B cell (primary cell): Measurements from ENCODE around the gene ZNF408. TPM values are rescaled to one million over a fixed set of nuclear protein-coding genes. Genes with fewer than 3 reads are reported as not detected.

Source experiments
- ATAC-seq: fragments of 200-7000 bp; cut with Tn5 transposase; one replicate; pipeline ENCODE4 v1.10.0; 2021; ENCODE audit warnings: low read depth, mild to moderate bottlenecking, moderate number of reproducible peaks, moderate library complexity
- CTCF ChIA-PET: fragments of 350-600 bp; sonication (Branson Sonifier 250); formaldehyde crosslinking; loops from one replicate; lab custom pipeline; 2021; ENCODE audit warnings: antibody characterized with exemption, inconsistent platforms; lab: Charles Lee
- POLR2A ChIA-PET: fragments of 350-600 bp; sonication (Branson Sonifier 250); formaldehyde crosslinking; loops from one replicate; lab custom pipeline; 2021; ENCODE audit warnings: antibody characterized with exemption; lab: Charles Lee
- DNase-seq: peaks from one replicate; pipeline ENCODE4 v3.0.0; 2013
- H2AFZ ChIP-seq: 2 replicates; pipeline ENCODE4 v1.6.1; 2012; ENCODE audit warnings: mild to moderate bottlenecking, low read depth, low read length; ENCODE audit not compliant: insufficient read depth, poor library complexity, severe bottlenecking
- H3K27ac ChIP-seq, 2 donors: 1 replicate in 1 of 2; 2 replicates in 1 of 2; pipeline ENCODE4 v1.5.1; 2012 to 2013; ENCODE audit warnings: low read length in 2 of 2, mild to moderate bottlenecking in 2 of 2, moderate library complexity in 1 of 2
- H3K27me3 ChIP-seq, 4 experiments: fragments of 200-600 bp in 1 of 4; sonication (generic) in 1 of 4; replicated peaks in 1 of 4; 1 replicate in 2 of 4; 2 replicates in 2 of 4; pipeline versions ENCODE4 v1.6.1 to v1.7.0; 2013 to 2016; ENCODE audit warnings: low read length in 3 of 4, mild to moderate bottlenecking in 2 of 4, mixed read lengths in 1 of 4, moderate library complexity in 1 of 4; ENCODE audit not compliant: insufficient read depth in 4 of 4, control insufficient read depth in 3 of 4; ENCODE audit errors: control extremely low read depth in 1 of 4
- H3K36me3 ChIP-seq, 2 experiments: replicated peaks in 1 of 2; 1 replicate in 1 of 2; 2 replicates in 1 of 2; pipeline versions ENCODE4 v1.6.1 to v1.7.1; 2013; ENCODE audit warnings: low read length in 1 of 2; ENCODE audit not compliant: insufficient read depth in 2 of 2, control insufficient read depth in 1 of 2; ENCODE audit errors: control extremely low read depth in 1 of 2, extremely low read depth in 1 of 2
- H3K4me1 ChIP-seq, 2 donors: fragments of 200-600 bp in 1 of 2; sonication (generic) in 1 of 2; 1 replicate in 1 of 2; 2 replicates in 1 of 2; pipeline versions ENCODE4 v1.5.1 to v1.6.1; 2013 to 2017; ENCODE audit warnings: low read length in 2 of 2; ENCODE audit not compliant: control insufficient read depth in 2 of 2, insufficient read depth in 2 of 2
- H3K4me2 ChIP-seq: replicated peaks from 2 replicates; pipeline ENCODE3; 2012; ENCODE audit warnings: mild to moderate bottlenecking, low read depth, low read length; ENCODE audit not compliant: poor library complexity, severe bottlenecking
- H3K4me3 ChIP-seq, 5 experiments: fragments of 200-600 bp in 1 of 5; sonication (generic) in 1 of 5; 1 replicate in 3 of 5; 2 replicates in 2 of 5; pipeline versions ENCODE4 v1.5.1 to v1.7.0; 2011 to 2016; ENCODE audit warnings: low read length in 4 of 5, mild to moderate bottlenecking in 4 of 5, low read depth in 2 of 5, control low read depth in 1 of 5, moderate library complexity in 1 of 5; ENCODE audit not compliant: insufficient read depth in 1 of 5; ENCODE audit errors: control extremely low read depth in 1 of 5, extremely low read depth in 1 of 5
- H3K79me2 ChIP-seq: fragments of 200-600 bp; sonication (generic); one replicate; pipeline ENCODE4 v1.6.0; 2016; ENCODE audit warnings: low read length; ENCODE audit not compliant: control insufficient read depth, insufficient read depth
- H3K9ac ChIP-seq: fragments of 200-600 bp; sonication (generic); 2 replicates; pipeline ENCODE4 v1.6.1; 2017; ENCODE audit warnings: mild to moderate bottlenecking, low read length, moderate library complexity
- H3K9me3 ChIP-seq, 3 donors: one replicate each; pipeline versions ENCODE4 v1.6.1 to v1.7.1; 2013; ENCODE audit warnings: low read length in 2 of 3; ENCODE audit not compliant: control insufficient read depth in 2 of 3, insufficient read depth in 1 of 3; ENCODE audit errors: control extremely low read depth in 1 of 3
- H4K20me1 ChIP-seq: 2 replicates; pipeline ENCODE4 v1.6.0; 2012; ENCODE audit warnings: mild to moderate bottlenecking, low read length; ENCODE audit not compliant: insufficient read depth, control insufficient read depth, poor library complexity, severe bottlenecking
- H3K27ac Mint-ChIP-seq: one replicate; pipeline ENCODE4 v1.8.0; 2021; ENCODE audit warnings: mixed read lengths
- H3K27me3 Mint-ChIP-seq: one replicate; pipeline ENCODE4 v1.8.0; 2021; ENCODE audit warnings: mixed read lengths
- H3K4me1 Mint-ChIP-seq: one replicate; pipeline ENCODE4 v1.8.0; 2021; ENCODE audit warnings: mixed read lengths
- H3K4me3 Mint-ChIP-seq: one replicate; pipeline ENCODE4 v1.8.0; 2021; ENCODE audit warnings: mixed read lengths
- H3K9me3 Mint-ChIP-seq: one replicate; pipeline ENCODE4 v1.8.0; 2022; ENCODE audit warnings: mixed read lengths; ENCODE audit not compliant: insufficient read depth
- CTCF ChIP-seq: fragments of 200-600 bp; IDR thresholded peaks from one replicate; pipeline ENCODE4 v1.8.0; 2022; ENCODE audit warnings: antibody characterized with exemption, mild to moderate bottlenecking
- EZH2 ChIP-seq: IDR thresholded peaks from 2 replicates; pipeline ENCODE4 v1.6.1; 2012; ENCODE audit warnings: borderline replicate concordance, low read depth, mild to moderate bottlenecking, moderate library complexity, low read length; ENCODE audit not compliant: insufficient read depth, poor library complexity, severe bottlenecking
- WGBS: methylation state at CpG from one replicate; pipeline ENCODE4 v1.1.5; 2013; ENCODE audit warnings: missing lambda C conversion rate; ENCODE audit not compliant: insufficient coverage; 5-methylcytosine and 5-hydroxymethylcytosine counted together
- intact Hi-C: fragments of 100-400 bp; cut with micrococcal nuclease; formaldehyde crosslinking; loops from one replicate; pipeline ENCODE4 v1.10.0; 2022
- polyA plus RNA-seq: library from polyadenylated mRNA; depleted of rRNA; stranded (reverse); fragments of >200 nt; gene quantifications from 2 replicates; pipeline ENCODE4 v1.2.3, GENCODE V29; 2012
- total RNA-seq, 2 donors: library from RNA; stranded (reverse); fragments of 120-200 nt in 1 of 2; gene quantifications; 1 replicate in 1 of 2; 2 replicates in 1 of 2; pipeline versions ENCODE4 v1.2.3 to v1.2.4, GENCODE V29; 2013 to 2022

Gene ZNF408
- total and polyA plus RNA-seq, 2 donors (not counting 1 experiment from before 2014, with no cell fraction given): 8.3 to 22.3 TPM

GRCh38 chr11:46677169-46677568, 23.7 kb upstream of the ZNF408 start:
- Histone ChIP-seq H3K4me2 (peak overlapping the region; percentile 41), H3K4me3 (no peak overlapping the region), H3K9ac (no peak overlapping the region), H4K20me1 (no peaks in the 10 kb centered on the region), H3K4me1 (peaks cover 29 to 36% of the 10 kb centered on the region in 2 donors), H3K79me2 (no peaks in the 10 kb centered on the region), H3K36me3 (peaks cover 0 to 55% of the 10 kb centered on the region in 2 experiments), H3K27me3 (no peaks in the 10 kb centered on the region), H2AFZ (no peak overlapping the region), H3K9me3 (no peaks in the 10 kb centered on the region), H3K27ac (peak overlapping the region in 1 of 2 donors; percentile 66)
- Mint-ChIP-seq H3K4me1 (peaks cover 33% of the 10 kb centered on the region), H3K27ac (peak overlapping the region; percentile 80), H3K27me3 (no peaks in the 10 kb centered on the region), H3K9me3 (no peaks in the 10 kb centered on the region), H3K4me3 (no peak overlapping the region)
- ChIA-PET CTCF (no interaction called here), POLR2A (no interaction called here)
- intact Hi-C loops: no loop called here
- TF ChIP-seq EZH2: no peak
- TF ChIP-seq CTCF: no peak
- DNase-seq: no peak
- no peak for ATAC-seq
- WGBS: 95% methylated on average over 8 of the region's 8 CpGs

GRCh38 chr11:46677991-46678740, 22.7 kb upstream of the ZNF408 start:
- ATAC-seq (no peak), DNase-seq (no peak)
- WGBS: 90% methylated on average over 5 of the region's 10 CpGs
- no peaks in the 10 kb centered on the region for H4K20me1 ChIP-seq
- H3K27me3 ChIP-seq: no peaks in the 10 kb centered on the region
- no peaks in the 10 kb centered on the region for H3K27me3 Mint-ChIP-seq
- H3K9ac ChIP-seq: no peak overlapping the region
- no peak for TF ChIP-seq CTCF
- no peak for TF ChIP-seq EZH2
- POLR2A ChIA-PET: no interaction called here
- no peaks in the 10 kb centered on the region for H3K79me2 ChIP-seq
- H3K4me1 Mint-ChIP-seq: peaks cover 33% of the 10 kb centered on the region
- peak overlapping the region; percentile 50 for H3K27ac Mint-ChIP-seq
- no peak overlapping the region for H3K4me3 ChIP-seq
- intact Hi-C loops: no loop called here
- peaks cover under 1 to 45% of the 10 kb centered on the region in 2 experiments for H3K36me3 ChIP-seq
- H2AFZ ChIP-seq: no peak overlapping the region
- no peak overlapping the region for H3K27ac ChIP-seq
- H3K4me3 Mint-ChIP-seq: no peak overlapping the region
- no peaks in the 10 kb centered on the region for H3K9me3 ChIP-seq
- no peak overlapping the region for H3K4me2 ChIP-seq
- no peaks in the 10 kb centered on the region for H3K9me3 Mint-ChIP-seq
- H3K4me1 ChIP-seq: peaks cover 29 to 36% of the 10 kb centered on the region in 2 donors
- CTCF ChIA-PET: interaction anchor here (0.7 kb wide), 1 partner anchor 34 kb away, joined by 3 read pairs; no protein-coding TSS in a partner anchor
